PFSK-1 (cell line): ENCODE results near the gene ARHGEF12.

Experiments
- FOXP2 ChIP-seq: optimal IDR thresholded peaks from 2 replicates; pipeline ENCODE3; 2011; ENCODE audit warnings: borderline replicate concordance, control low read depth, inconsistent platforms; ENCODE audit not compliant: insufficient read depth; ENCODE audit errors: extremely low read length, extremely low read depth
- POLR2AphosphoS5 ChIP-seq: IDR thresholded peaks from 2 replicates; pipeline ENCODE4 v1.6.1; 2012; ENCODE audit warnings: low read depth, mild to moderate bottlenecking, control low read depth, low read length, moderate library complexity
- TAF1 ChIP-seq: IDR thresholded peaks from 2 replicates; pipeline ENCODE4 v1.6.1; 2012; ENCODE audit warnings: low read length, control low read depth, borderline replicate concordance; ENCODE audit not compliant: insufficient read depth
- TF ChIP-seq, protein P1 (sequence below), 2 experiments: IDR thresholded peaks; 2 replicates each; pipeline versions ENCODE4 v1.6.1 to v1.8.0; 2011 to 2012; ENCODE audit warnings: low read depth in 2 of 2, low read length in 2 of 2, control low read depth in 1 of 2, inconsistent platforms in 1 of 2, mild to moderate bottlenecking in 1 of 2, moderate library complexity in 1 of 2; ENCODE audit not compliant: insufficient read depth in 1 of 2

DNA sequence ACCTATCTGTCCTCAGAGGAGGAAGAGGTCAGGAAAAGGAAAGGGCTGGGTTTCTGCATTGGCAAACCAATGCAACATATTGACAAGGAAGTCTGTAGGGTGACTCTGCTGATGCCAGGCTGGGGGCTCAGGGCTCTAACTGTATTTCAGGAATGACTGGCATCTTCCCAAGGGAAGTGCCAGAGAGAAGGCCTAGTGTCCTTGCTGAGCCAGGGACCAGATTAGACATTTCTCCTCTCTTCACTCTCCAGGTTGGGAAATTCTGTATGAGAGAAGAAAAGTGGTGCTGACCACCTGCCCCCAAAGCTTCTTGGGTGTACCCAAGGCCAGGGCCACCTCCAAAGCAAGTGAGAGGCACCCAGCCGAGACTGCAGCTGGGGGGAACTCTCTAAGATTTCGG, 202.5 kb downstream of the ARHGEF12 start:
- TF ChIP-seq, protein P1, sequence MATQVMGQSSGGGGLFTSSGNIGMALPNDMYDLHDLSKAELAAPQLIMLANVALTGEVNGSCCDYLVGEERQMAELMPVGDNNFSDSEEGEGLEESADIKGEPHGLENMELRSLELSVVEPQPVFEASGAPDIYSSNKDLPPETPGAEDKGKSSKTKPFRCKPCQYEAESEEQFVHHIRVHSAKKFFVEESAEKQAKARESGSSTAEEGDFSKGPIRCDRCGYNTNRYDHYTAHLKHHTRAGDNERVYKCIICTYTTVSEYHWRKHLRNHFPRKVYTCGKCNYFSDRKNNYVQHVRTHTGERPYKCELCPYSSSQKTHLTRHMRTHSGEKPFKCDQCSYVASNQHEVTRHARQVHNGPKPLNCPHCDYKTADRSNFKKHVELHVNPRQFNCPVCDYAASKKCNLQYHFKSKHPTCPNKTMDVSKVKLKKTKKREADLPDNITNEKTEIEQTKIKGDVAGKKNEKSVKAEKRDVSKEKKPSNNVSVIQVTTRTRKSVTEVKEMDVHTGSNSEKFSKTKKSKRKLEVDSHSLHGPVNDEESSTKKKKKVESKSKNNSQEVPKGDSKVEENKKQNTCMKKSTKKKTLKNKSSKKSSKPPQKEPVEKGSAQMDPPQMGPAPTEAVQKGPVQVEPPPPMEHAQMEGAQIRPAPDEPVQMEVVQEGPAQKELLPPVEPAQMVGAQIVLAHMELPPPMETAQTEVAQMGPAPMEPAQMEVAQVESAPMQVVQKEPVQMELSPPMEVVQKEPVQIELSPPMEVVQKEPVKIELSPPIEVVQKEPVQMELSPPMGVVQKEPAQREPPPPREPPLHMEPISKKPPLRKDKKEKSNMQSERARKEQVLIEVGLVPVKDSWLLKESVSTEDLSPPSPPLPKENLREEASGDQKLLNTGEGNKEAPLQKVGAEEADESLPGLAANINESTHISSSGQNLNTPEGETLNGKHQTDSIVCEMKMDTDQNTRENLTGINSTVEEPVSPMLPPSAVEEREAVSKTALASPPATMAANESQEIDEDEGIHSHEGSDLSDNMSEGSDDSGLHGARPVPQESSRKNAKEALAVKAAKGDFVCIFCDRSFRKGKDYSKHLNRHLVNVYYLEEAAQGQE (IDR thresholded peaks at IDR 0.05; ENCODE audit: insufficient read depth in 1 of 2, low read depth in 2 of 2, low read length in 2 of 2): no peak
- no peak for TF ChIP-seq FOXP2
- no peak for TF ChIP-seq POLR2AphosphoS5
- no peak for TF ChIP-seq TAF1
